GM04504 (cell line): Measurements from ENCODE around the gene DDX42.

ENCODE experiments used
- DNase-seq: peaks from one replicate; pipeline ENCODE4 v3.0.0-alpha.2; 2012; ENCODE audit warnings: low read depth

The DDX42 gene

GRCh38 chr17:63823659-63824331, 49.8 kb downstream of the DDX42 start:
- DNase-seq = no peak

- no peak for DNase-seq
Observed at GRCh38 chr17:63824362-63824761, 50.4 kb downstream of the DDX42 start.

- DNase-seq = no peak
Observed at GRCh38 chr17:63826468-63827001, 52.6 kb downstream of the DDX42 start.

- DNase-seq = peak; percentile 88
Observed at GRCh38 chr17:63827002-63827800, 53.2 kb downstream of the DDX42 start, which contains the start of the genes FTSJ3 and PSMC5. Gene FTSJ3 (minus strand): TSS chr17:63827663. CDS start chr17:63826902, 761 bp downstream. Gene PSMC5 (plus strand): TSS chr17:63827431. CDS start chr17:63827491, 60 bp downstream.

GRCh38 chr17:63827801-63828221, 53.8 kb downstream of the DDX42 start:
- DNase-seq = no peak

GRCh38 chr17:63828936-63829335, 55.0 kb downstream of the DDX42 start:
- DNase-seq = no peak

GRCh38 chr17:63830278-63830677, 56.3 kb downstream of the DDX42 start:
- DNase-seq = no peak

- DNase-seq = no peak
Observed at GRCh38 chr17:63830904-63831491, 57.0 kb downstream of the DDX42 start.

- DNase-seq = no peak
Observed at GRCh38 chr17:63831505-63831904, 57.5 kb downstream of the DDX42 start.

GRCh38 chr17:63832014-63832413, 58.0 kb downstream of the DDX42 start:
- DNase-seq = no peak

- no peak for DNase-seq
Observed at GRCh38 chr17:63832455-63832854, 58.5 kb downstream of the DDX42 start.

GRCh38 chr17:63833026-63833740, 59.2 kb downstream of the DDX42 start:
- DNase-seq = no peak

- DNase-seq = no peak
Observed at GRCh38 chr17:63833741-63834373, 59.9 kb downstream of the DDX42 start.

- DNase-seq = peak; percentile 60
Observed at GRCh38 chr17:63834431-63835166, 60.6 kb downstream of the DDX42 start.

- DNase-seq = no peak
Observed at GRCh38 chr17:63835167-63835720, 61.3 kb downstream of the DDX42 start.

GRCh38 chr17:63836811-63837210, 62.8 kb downstream of the DDX42 start:
- DNase-seq = no peak

GRCh38 chr17:63837480-63837879, 63.5 kb downstream of the DDX42 start:
- no peak for DNase-seq

GRCh38 chr17:63837962-63838600, 64.1 kb downstream of the DDX42 start:
- no peak for DNase-seq

- peak; percentile 52 for DNase-seq
Observed at GRCh38 chr17:63838631-63839171, 64.7 kb downstream of the DDX42 start.
